Sigmoid colon (tissue), 7 donors: ENCODE results near the gene RPTOR. TPM values are rescaled to one million over a fixed set of nuclear protein-coding genes. Genes with fewer than 3 reads are reported as not detected.
"Not testable (repeated sequence)": the region's sequence is repeated elsewhere in the genome, so short reads cannot be mapped to it uniquely, and the experiment has no call there.

ENCODE experiments used
- DNase-seq: peaks from one replicate; pipeline ENCODE4 v3.0.0-alpha.2; 2019
- H3K27ac ChIP-seq, 4 donors: fragments of 200-600 bp; sonication (generic); one replicate each; pipeline ENCODE4 v1.5.1; 2016 to 2019; ENCODE audit warnings: mild to moderate bottlenecking in 1 of 4
- H3K27me3 ChIP-seq, 3 donors: fragments of 200-600 bp; sonication (generic); one replicate each; pipeline ENCODE4 v1.5.1; 2019; ENCODE audit warnings: mild to moderate bottlenecking in 1 of 3
- H3K36me3 ChIP-seq, 4 donors: fragments of 200-600 bp; sonication (generic); one replicate each; pipeline ENCODE4 v1.5.1; 2016 to 2019
- H3K4me1 ChIP-seq, 4 donors: fragments of 200-600 bp; sonication (generic); one replicate each; pipeline ENCODE4 v1.5.1; 2017 to 2019
- H3K4me3 ChIP-seq, 4 donors: fragments of 200-600 bp; sonication (generic); one replicate each; pipeline ENCODE4 v1.5.1; 2017 to 2019; ENCODE audit warnings: mild to moderate bottlenecking in 2 of 4, moderate library complexity in 1 of 4
- H3K9me3 ChIP-seq, 4 donors: fragments of 200-600 bp in 3 of 4; sonication (generic) in 3 of 4; one replicate each; pipeline versions ENCODE4 v1.5.1 to v1.6.1; 2013 to 2019
- EP300 ChIP-seq, 4 donors: sonication (generic); formaldehyde crosslinking; IDR thresholded peaks; one replicate each; pipeline ENCODE4 v1.6.1; 2017; ENCODE audit warnings: antibody characterized with exemption in 4 of 4
- POLR2A ChIP-seq, 2 donors: fragments of 450-650 bp; IDR thresholded peaks; one replicate each; pipeline ENCODE4 v1.6.1; 2016; ENCODE audit warnings: antibody characterized with exemption in 2 of 2, mild to moderate bottlenecking in 2 of 2, moderate library complexity in 2 of 2
- POLR2AphosphoS5 ChIP-seq, 4 donors: sonication (generic); formaldehyde crosslinking; IDR thresholded peaks; one replicate each; pipeline ENCODE4 v1.6.1; 2017; ENCODE audit warnings: antibody characterized with exemption in 4 of 4
- WGBS, 2 donors: extraction: QIAGEN DNeasy Blood & Tissue Kit; methylation state at CpG; one replicate each; pipeline ENCODE4 v1.1.7; 2013; 5-methylcytosine and 5-hydroxymethylcytosine counted together
- intact Hi-C: fragments of 100-400 bp; cut with DNase I; formaldehyde crosslinking; loops from one replicate; pipeline ENCODE4 v1.15.1; 2023
- polyA plus RNA-seq, 3 donors: library from polyadenylated mRNA; stranded (reverse); fragments of 200-250 nt; gene quantifications; one replicate each; pipeline ENCODE4 v1.2.3, GENCODE V29; 2013
- total RNA-seq, 4 donors: library from RNA; depleted of rRNA; stranded (reverse); fragments of >200 nt; gene quantifications; one replicate each; pipeline ENCODE4 v1.1.0, GENCODE V29; 2016
- TF ChIP-seq, protein P1 (sequence below), 4 experiments: fragments of 450-650 bp in 3 of 4; fragments of 200-600 bp in 1 of 4; IDR thresholded peaks; one replicate each; pipeline ENCODE4 v1.5.1; 2016 to 2019; ENCODE audit warnings: antibody characterized with exemption in 4 of 4, mild to moderate bottlenecking in 3 of 4, moderate library complexity in 2 of 4
- donor health status: healthy with polysubstance abuse.
- donor health status: Bipolar disorder and iron deficiency.
- donor health status: healthy.

Gene RPTOR
- total and polyA plus RNA-seq, 7 donors = 3.7 to 68.7 (median 22.9) TPM

DNA sequence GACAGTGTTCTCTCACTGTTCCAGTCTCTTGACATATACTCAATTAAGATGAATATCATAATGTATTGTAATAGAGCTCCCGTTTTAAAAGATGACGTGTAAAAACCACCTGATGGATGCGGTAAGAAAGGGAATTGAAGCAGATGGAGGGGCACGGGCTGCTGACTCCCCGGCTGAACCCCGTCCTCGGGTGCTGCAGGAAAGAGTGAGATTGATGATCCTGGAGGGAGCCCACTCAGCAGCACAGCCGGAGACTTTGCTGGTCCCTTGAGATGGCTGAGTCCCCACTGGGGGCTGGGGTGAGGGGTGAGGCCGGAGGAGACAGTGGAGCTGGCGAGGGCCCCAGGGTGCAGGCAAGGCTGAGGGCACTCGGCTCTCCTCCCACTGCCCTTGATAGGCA is 217.4 kb downstream of the RPTOR start:
- Histone ChIP-seq H3K9me3 (no peaks in the 10 kb centered on the region), H3K4me1 (peaks cover 0 to 35% (median 17%) of the 10 kb centered on the region in 4 donors), H3K27me3 (no peaks in the 10 kb centered on the region), H3K27ac (no peak overlapping the region), H3K4me3 (no peak overlapping the region), H3K36me3 (no peaks in the 10 kb centered on the region)
- intact Hi-C loops = no loop called here
- no peak for TF ChIP-seq POLR2A (IDR thresholded peaks at IDR 0.05)
- peak; percentile 46 for DNase-seq
- 86 to 90% methylated on average over 11 of the region's 11 CpGs for WGBS, 2 donors

DNA sequence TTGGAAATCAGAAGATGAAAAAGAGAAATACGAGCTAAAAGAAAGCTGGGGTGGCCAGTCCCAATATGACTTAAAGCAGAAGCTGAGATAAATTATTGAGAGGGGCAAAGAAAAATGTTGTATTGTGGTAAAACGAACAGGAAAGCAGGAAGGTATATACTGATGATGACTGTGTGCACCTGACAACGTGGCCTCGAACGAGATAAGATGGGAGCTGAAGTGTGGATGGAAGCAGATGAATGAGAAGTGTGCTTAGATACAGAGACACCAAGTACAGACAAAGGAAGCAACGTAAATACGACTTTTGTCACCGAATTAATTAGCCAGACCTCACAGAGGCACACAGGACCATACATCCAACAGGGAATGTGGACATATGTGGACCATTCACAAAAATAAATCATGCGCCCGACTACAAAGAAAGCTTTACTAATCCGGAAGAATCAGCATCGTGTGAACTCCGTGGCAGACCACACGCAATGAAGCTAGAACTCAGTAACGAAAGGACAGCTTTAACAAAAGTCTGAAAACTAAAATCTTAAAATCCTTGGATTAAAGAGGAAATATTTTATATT is 218.7 kb downstream of the RPTOR start:
- Histone ChIP-seq H3K4me1 (peaks cover 0 to 35% (median 17%) of the 10 kb centered on the region in 4 donors), H3K36me3 (no peaks in the 10 kb centered on the region), H3K9me3 (no peaks in the 10 kb centered on the region), H3K27me3 (no peaks in the 10 kb centered on the region), H3K4me3 (no peak overlapping the region), H3K27ac (no peak overlapping the region)
- intact Hi-C loops = no loop called here
- TF ChIP-seq POLR2A (IDR thresholded peaks at IDR 0.05) = no peak
- TF ChIP-seq EP300 (IDR thresholded peaks at IDR 0.05) = no peak
- TF ChIP-seq, protein P1, sequence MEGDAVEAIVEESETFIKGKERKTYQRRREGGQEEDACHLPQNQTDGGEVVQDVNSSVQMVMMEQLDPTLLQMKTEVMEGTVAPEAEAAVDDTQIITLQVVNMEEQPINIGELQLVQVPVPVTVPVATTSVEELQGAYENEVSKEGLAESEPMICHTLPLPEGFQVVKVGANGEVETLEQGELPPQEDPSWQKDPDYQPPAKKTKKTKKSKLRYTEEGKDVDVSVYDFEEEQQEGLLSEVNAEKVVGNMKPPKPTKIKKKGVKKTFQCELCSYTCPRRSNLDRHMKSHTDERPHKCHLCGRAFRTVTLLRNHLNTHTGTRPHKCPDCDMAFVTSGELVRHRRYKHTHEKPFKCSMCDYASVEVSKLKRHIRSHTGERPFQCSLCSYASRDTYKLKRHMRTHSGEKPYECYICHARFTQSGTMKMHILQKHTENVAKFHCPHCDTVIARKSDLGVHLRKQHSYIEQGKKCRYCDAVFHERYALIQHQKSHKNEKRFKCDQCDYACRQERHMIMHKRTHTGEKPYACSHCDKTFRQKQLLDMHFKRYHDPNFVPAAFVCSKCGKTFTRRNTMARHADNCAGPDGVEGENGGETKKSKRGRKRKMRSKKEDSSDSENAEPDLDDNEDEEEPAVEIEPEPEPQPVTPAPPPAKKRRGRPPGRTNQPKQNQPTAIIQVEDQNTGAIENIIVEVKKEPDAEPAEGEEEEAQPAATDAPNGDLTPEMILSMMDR (IDR thresholded peaks at IDR 0.05) = no peak
- DNase-seq = no peak
- 71 to 85% methylated on average over 15 of the region's 15 CpGs for WGBS, 2 donors

DNA sequence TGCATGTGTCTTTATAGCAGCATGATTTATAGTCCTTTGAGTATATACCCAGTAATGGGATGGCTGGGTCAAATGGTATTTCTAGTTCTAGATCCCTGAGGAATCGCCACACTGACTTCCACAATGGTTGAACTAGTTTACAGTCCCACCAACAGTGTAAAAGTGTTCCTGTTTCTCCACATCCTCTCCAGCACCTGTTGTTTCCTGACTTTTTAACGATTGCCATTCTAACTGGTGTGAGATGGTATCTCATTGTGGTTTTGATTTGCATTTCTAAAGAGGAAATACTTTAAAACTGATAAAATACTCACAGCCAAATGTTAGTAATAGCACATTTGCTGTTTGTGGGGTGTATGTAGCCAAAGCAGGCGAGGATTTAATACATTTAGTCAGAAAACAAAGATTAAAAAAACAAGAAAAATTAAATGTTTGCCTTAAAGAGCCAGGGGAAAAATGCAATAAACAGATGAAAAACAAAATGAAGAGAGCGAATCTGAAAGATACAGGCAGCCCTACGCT is 220.0 kb downstream of the RPTOR start:
- 60 to 91% methylated on average over 4 of the region's 5 CpGs for WGBS, 2 donors
- intact Hi-C loops, H3K36me3 ChIP-seq, H3K27me3 ChIP-seq, H3K9me3 ChIP-seq, DNase-seq, H3K27ac ChIP-seq, H3K4me3 ChIP-seq: not testable (repeated sequence)
- peaks cover 0 to 23% (median 12%) of the 10 kb centered on the region in 4 donors for H3K4me1 ChIP-seq

DNA sequence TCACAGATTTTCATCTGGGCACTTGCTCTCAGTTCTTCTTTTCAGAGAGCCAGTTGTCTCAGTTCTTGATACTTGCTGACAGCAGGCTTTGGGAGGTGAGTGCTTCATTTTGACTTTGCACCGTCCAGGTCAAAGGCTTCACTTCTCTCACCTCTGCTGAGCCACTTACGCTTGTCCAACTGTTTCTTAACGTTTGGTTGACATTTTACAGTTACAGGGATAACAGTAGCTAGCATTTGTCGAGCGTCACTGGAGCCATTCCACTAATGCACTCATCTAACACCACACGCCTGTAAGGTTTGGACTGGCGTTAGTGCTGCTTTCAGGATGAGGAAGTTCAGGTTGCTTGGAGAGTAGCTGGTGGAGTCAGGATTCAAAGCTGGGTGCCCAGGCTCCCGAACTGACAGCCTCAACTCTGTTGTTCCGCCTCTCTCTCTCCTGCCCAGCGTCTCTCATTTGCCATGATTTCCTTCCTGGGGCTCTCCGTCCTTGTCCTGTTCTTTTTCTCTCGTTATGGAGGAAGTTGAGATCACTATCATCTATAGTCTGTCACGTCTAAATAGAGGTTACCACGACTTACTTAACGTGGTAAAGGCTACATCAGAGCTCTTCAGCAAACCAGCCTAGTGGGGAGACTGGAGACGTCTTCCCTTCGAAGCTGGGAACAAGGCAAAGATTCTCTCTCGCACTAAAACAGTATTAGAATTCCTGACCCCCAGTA is 220.8 kb downstream of the RPTOR start:
- no peaks in the 10 kb centered on the region for H3K36me3 ChIP-seq
- peaks cover 0 to 16% (median 5%) of the 10 kb centered on the region in 4 donors for H3K4me1 ChIP-seq
- no peak overlapping the region for H3K4me3 ChIP-seq
- 65 to 83% methylated on average over 18 of the region's 18 CpGs for WGBS, 2 donors
- no peak for TF ChIP-seq POLR2AphosphoS5 (IDR thresholded peaks at IDR 0.05)
- intact Hi-C loops = no loop called here
- peak; percentile 33 for DNase-seq
- no peak overlapping the region for H3K27ac ChIP-seq
- H3K9me3 ChIP-seq = no peaks in the 10 kb centered on the region
- no peaks in the 10 kb centered on the region for H3K27me3 ChIP-seq

DNA sequence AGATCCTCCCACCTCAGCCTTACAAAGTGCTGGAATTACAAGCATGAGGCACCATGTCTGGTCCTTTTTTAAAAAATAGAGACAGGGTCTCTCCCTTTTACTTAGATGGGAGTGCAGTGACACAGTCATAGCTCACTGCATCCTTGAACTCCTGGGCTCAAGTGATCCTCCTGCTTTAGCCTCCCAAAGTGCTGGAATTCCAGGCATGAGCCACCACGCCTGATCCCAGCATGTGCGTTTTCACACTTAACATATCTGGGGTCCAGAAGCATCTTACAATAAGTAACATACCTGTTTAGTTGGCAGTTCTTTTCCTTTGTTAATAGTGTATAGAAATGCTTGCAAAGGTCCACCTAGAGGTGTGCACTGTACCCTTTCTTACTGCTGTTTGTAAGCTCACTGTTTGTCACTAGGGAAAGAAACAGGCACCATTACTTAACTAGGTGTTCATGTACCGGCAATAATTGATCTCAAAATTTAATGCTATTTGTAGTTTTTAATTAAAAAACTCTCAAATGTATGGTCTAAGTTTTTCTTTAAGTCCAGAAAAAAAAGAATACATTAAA is 221.7 kb downstream of the RPTOR start:
- Histone ChIP-seq H3K36me3 (no peaks in the 10 kb centered on the region), H3K27me3 (no peaks in the 10 kb centered on the region), H3K4me3 (no peak overlapping the region), H3K27ac (no peak overlapping the region), H3K4me1 (peaks cover 0 to 9% (median under 1%) of the 10 kb centered on the region in 4 donors), H3K9me3 (no peaks in the 10 kb centered on the region)
- TF ChIP-seq POLR2A (IDR thresholded peaks at IDR 0.05) (no peak), EP300 (IDR thresholded peaks at IDR 0.05) (no peak), POLR2AphosphoS5 (IDR thresholded peaks at IDR 0.05) (no peak)
- TF ChIP-seq, protein P1 (IDR thresholded peaks at IDR 0.05) = no peak
- no peak for DNase-seq
- intact Hi-C loops = no loop called here
- 94 to 95% methylated on average over 3 of the region's 3 CpGs for WGBS, 2 donors

DNA sequence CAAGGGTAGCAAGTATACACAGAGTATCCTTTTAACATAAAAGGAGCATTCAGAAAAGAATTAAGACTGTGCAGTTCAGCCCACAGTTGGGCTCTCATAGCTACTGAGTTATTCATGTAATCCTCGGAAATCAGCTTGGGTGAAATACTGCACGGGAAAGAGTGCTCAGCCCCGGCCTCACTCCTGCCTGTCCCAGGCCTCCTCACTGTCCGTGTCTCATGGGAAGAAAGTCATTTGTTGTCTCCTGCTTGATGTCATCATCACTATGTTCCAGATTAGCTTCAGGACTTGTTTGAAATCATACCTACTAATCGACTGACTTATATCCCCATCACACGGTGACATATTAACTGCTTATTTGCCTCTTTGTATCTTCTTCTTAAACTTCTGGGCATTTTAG is 223.8 kb downstream of the RPTOR start:
- H3K9me3 ChIP-seq = no peaks in the 10 kb centered on the region
- intact Hi-C loops = no loop called here
- peaks cover 0 to 22% (median 17%) of the 10 kb centered on the region in 4 donors for H3K4me1 ChIP-seq
- H3K27ac ChIP-seq = no peak overlapping the region
- no peaks in the 10 kb centered on the region for H3K27me3 ChIP-seq
- TF ChIP-seq, protein P1 (IDR thresholded peaks at IDR 0.05) = no peak
- TF ChIP-seq EP300 (IDR thresholded peaks at IDR 0.05) (no peak), POLR2AphosphoS5 (IDR thresholded peaks at IDR 0.05) (no peak), POLR2A (IDR thresholded peaks at IDR 0.05) (no peak)
- DNase-seq = no peak
- no peaks in the 10 kb centered on the region for H3K36me3 ChIP-seq
- 78 to 82% methylated on average over 6 of the region's 6 CpGs for WGBS, 2 donors
- H3K4me3 ChIP-seq = no peak overlapping the region
